HG02943 (cell line): ENCODE results near the gene MYB.
A peak's percentile ranks its signal among the peaks of the same experiment; 100 is the strongest.

Experiments used
- ATAC-seq: cut with Tn5 transposase; IDR thresholded peaks from one replicate; pipeline ENCODE4 v1.9.1; 2021; ENCODE audit warnings: mild to moderate bottlenecking, low read depth, moderate library complexity; ENCODE audit not compliant: unreplicated experiment

The MYB gene

DNA sequence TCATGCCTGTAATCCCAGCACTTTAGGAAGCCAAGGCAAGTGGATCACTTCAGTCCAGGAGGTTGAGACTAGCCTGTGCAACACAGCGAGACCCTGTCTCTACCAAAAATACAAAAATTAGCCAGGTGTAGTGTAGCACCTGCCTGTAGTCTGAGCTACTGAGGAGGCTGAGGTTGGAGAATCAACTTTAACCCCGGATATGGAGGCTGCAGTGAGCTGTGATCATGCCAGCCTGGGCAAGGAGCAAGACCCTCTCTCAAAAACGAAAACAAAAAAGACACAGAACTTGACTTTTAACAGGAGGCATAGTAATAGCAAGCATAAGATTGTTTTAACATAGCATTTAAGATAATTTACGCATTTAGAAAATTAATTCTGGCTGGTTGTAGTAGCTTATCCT lies 32.5 kb downstream of the MYB start:
- no peak for ATAC-seq

GRCh38 chr6:135215160-135215559 lies 34.1 kb downstream of the MYB start:
- ATAC-seq = no peak

GRCh38 chr6:135215563-135215962 lies 34.5 kb downstream of the MYB start:
- ATAC-seq = no peak

DNA sequence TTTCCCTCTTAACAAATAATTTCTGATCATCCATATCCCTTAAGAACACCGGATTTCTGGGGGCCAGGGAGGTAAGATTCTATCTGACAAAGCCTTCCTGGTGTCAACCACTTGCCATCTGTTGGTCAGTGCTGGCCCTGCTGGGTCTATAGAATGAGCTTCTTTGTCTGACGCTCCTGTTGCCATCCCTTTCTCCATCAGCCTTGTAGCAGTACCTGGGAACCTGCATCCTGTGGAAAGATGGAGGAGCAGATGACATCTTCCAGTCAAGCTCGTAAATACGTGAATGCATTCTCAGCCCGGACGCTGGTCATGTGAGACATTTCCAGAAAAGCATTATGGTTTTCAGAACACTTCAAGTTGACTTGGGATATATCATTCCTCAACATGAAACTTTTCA lies 36.6 kb downstream of the MYB start:
- ATAC-seq = no peak

DNA sequence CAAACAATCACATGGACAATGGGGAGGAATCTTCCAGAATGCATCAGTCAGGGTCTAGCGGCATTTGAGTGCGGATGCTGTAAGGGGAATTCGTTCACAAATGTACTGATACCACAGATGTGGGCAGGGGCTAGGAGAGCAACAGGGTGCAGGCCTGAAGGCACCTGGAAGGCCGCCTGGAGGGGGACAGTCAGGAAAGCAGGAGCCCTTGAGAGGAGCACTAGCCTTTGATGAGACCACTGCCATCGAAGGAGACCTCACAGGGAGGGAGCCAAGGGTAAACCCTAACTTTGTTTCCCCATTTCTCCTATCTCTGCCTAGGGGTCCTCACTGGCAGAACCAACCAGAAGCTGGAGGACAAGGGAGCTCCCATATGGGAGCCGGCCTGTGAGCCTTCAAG lies 38.2 kb downstream of the MYB start:
- no peak for ATAC-seq

DNA sequence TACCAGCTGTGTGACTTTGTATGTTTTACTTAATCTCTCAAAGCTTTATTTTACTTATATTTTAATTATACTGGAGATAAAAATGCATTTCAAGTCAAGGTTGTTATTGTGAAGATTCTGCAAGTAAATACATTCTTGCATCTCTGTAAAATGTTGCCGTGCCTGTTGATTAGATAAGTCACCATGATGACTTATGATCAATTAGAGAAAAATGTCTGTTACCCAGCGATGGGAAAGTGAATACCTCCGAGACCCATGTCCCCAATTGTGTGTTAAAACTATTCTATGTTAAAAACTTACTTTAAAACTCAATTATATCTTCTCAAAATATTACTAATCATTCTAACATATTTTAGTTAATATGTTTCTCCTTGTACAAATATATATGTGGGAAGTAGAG lies 39.9 kb downstream of the MYB start:
- no peak for ATAC-seq

- ATAC-seq = no peak
Measured at GRCh38 chr6:135221505-135221904, 40.4 kb downstream of the MYB start.

DNA sequence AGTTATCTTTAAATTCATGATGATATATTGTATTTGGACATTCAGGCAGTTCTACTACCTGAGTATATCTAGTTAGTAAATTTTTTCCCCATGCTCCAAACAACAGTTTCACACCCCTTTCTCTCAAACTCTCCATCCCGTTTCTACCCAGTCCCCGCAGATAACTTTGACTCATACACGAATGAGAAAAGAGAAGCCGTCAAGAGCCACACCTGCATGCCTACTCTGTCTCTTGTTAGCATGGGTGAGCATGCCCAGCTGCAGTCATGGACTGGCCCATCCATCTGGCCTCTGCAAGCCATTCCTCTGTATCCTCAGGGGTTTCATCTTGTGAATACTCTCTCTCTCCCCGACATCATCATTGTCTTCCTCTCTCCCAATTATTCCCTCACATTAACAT lies 41.5 kb downstream of the MYB start:
- no peak for ATAC-seq

- no peak for ATAC-seq
Measured at GRCh38 chr6:135224037-135224647, 43.0 kb downstream of the MYB start.

- ATAC-seq = no peak
Measured at GRCh38 chr6:135225911-135226310, 44.8 kb downstream of the MYB start.

DNA sequence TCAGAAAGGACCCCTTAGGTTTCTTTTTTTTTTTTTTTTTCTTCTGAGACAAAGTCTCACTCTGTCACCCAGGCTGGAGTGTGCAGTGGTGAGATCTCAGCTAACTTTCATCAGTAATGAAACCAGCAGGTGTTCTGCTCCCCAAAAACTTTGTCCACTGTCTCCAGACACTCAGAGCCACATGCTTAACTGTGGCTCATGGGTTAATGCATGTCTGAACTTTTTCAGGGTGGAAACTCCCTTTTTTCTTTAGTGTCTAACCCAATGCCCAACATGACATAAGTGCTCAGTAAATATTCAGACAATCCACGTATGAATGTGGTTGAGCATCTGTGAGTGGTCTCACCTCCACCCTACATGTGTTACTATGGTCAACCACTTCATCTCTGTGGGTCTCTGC lies 45.4 kb downstream of the MYB start:
- ATAC-seq = peak; percentile 75

DNA sequence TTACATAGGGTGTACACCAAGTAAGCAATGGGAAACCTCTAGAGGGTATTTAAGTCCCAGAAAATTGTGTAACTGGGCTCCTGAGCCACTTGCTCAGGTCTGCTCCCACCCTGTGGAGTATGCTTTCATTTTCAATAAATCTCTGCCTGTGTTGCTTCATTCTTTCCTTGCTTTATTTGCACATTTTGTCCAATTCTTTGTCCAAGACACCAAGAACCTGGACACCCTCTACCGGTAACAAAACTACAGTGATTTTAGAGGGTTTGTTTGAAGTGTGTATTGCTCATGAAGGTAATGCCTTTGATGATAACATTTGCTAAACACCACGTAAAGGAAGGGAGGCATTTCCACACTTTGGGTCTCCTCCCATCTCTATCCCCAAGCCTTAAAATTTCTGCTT lies 46.2 kb downstream of the MYB start:
- ATAC-seq = no peak

DNA sequence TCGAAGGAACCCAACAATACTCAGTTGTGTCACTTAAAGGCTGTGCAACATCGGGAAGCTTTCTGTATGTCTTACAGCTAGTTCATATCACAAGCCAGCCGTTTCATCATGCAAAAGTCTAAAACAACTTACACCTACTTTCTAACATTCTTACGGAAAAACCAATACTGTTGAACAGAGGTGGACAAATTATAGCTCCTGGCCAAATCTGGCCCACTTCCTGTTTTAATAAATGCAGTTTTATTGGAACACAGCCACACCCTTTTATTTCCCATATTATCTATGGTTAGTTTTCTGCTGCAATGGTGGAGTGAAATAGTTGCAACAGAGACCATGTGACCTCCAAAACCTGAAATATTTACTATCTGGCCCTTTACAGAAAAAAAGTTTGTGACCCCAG lies 46.6 kb downstream of the MYB start:
- no peak for ATAC-seq

GRCh38 chr6:135228486-135228885 lies 47.4 kb downstream of the MYB start:
- ATAC-seq = no peak

- ATAC-seq = no peak
Measured at GRCh38 chr6:135229996-135230395, 48.9 kb downstream of the MYB start.

GRCh38 chr6:135230711-135231468 lies 49.8 kb downstream of the MYB start:
- ATAC-seq = no peak

DNA sequence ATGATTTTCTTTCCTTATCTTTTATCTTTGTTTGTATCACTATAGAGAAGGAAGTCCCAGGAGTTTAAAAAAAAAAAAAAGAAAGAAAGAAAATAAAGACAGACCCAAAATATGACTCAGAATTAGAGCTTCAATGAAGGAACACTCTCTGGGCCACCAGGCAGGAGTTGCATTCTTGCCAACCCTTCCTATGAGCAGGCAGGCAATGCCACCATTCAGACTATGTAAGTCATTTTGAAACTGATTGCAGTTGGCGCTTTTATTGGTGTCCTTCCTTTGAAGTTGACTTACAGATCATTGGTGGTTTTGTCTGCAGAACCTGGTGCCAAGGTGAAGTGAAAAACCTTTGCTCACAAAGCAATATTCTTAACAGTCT lies 50.3 kb downstream of the MYB start:
- ATAC-seq = no peak

DNA sequence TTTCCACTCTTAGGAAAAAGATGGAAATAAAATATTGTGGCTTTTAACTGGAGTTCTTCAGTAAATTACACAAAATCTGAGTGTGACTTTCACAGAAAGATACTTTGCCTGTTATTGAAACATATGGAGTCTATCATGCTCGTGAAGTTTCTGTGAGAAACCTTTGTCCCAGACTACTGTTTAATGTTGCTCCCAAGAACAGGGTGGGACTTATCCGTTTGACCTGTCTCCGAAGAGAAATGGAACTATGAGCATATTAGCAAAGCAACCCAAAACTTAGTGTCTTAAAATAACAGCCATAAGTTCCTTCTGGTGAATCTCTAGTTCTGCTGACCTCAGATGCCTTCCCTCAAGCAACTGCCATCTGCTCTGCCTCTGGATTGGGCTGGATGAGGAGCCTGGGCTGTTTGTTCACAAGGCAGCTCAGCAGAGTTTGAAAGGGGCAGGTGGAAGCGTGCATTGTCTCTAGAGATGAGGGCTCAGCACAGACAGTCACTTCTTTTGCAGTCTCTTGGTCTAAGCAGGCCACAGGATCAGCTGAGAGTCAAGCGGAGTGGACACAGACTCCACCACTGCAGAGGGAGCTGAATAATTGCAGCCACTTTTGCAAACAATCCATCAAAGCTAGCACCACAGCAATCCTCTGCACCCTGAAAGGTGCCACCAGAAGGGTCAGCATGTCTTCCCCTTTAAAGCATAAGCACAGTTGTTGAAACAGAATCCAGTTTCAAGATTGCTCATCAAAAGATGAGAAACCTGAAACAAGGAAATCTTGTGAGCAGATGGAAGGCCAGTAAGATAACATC lies 52.8 kb downstream of the MYB start:
- ATAC-seq = no peak

GRCh38 chr6:135234492-135234780 lies 53.3 kb downstream of the MYB start:
- ATAC-seq = no peak

DNA sequence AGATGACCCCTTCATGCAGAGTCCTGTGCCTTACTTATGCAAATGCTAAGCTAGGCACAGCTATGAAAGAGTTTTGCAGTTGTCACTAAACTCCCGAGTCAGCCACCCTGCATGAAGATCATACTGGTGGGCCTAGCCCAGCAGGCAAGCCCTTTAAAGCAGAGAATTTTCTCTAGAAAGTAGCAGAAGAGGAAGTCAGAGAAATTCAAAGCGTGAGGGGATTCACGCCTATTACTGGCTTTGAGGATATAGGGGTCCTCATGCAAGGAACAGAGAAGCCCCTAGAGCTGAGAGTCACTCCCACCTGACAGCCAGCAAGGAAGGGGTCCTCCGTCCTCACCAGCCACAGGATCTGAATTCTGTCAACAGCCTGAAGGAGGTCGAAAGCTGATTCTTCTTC lies 54.6 kb downstream of the MYB start:
- no peak for ATAC-seq

- no peak for ATAC-seq
Measured at GRCh38 chr6:135236319-135236718, 55.2 kb downstream of the MYB start.

- ATAC-seq = no peak
Measured at GRCh38 chr6:135236732-135237131, 55.6 kb downstream of the MYB start.
